DMS114 treated with DMSO at 0.1 percent for 48 hours (cell line): Measurements from ENCODE around the gene CTF1.
A peak's percentile ranks its signal among the peaks of the same experiment; 100 is the strongest.
"Not testable (repeated sequence)": the region's sequence is repeated elsewhere in the genome, so short reads cannot be mapped to it uniquely, and the experiment has no call there.

ENCODE experiments used
- DNase-seq: peaks from one replicate; lab custom pipeline; 2025; ENCODE audit not compliant: unreplicated experiment; lab: John Stamatoyannopoulos, UW

Gene CTF1

GRCh38 chr16:30887927-30888326, 8.5 kb upstream of the CTF1 start:
- DNase-seq, result no peak

GRCh38 chr16:30888856-30889499, 7.4 kb upstream of the CTF1 start:
- DNase-seq, result no peak

GRCh38 chr16:30889721-30890120, 6.7 kb upstream of the CTF1 start:
- DNase-seq, result no peak

GRCh38 chr16:30891043-30891823, 5.2 kb upstream of the CTF1 start:
- not testable (repeated sequence) for DNase-seq

GRCh38 chr16:30892670-30893416, 3.6 kb upstream of the CTF1 start:
- DNase-seq, result no peak

- no peak for DNase-seq
Measured at GRCh38 chr16:30893417-30893743, 3.0 kb upstream of the CTF1 start.

GRCh38 chr16:30893744-30894539, 2.5 kb upstream of the CTF1 start, which contains the start of gene BCL7C:
TSS of gene BCL7C (minus strand) at chr16:30894077. CDS start at chr16:30893944, 133 bp downstream.
- peak; percentile 84 for DNase-seq

- no peak for DNase-seq
Measured at GRCh38 chr16:30894540-30895368, 1.7 kb upstream of the CTF1 start.

- no peak for DNase-seq
Measured at GRCh38 chr16:30895627-30896260, 670 bp upstream of the CTF1 start.

GRCh38 chr16:30896889-30897733, 697 bp downstream of the CTF1 start:
- DNase-seq, result no peak

- no peak for DNase-seq
Measured at GRCh38 chr16:30899794-30900193, 3.4 kb downstream of the CTF1 start.

GRCh38 chr16:30900588-30900987, 4.2 kb downstream of the CTF1 start:
- DNase-seq, result no peak

GRCh38 chr16:30901201-30902028, 5.0 kb downstream of the CTF1 start:
- DNase-seq, result no peak

GRCh38 chr16:30902029-30902972, 5.9 kb downstream of the CTF1 start:
- peak; percentile 20 for DNase-seq

- DNase-seq, result no peak
Measured at GRCh38 chr16:30903002-30903401, 6.6 kb downstream of the CTF1 start.

- peak; percentile 22 for DNase-seq
Measured at GRCh38 chr16:30903596-30903995, 7.2 kb downstream of the CTF1 start.
